CD4-positive, alpha-beta T cell treated with Interleukin-15 for 4 hours (primary cell): Measurements from ENCODE around the gene RGS8.

Experiments
- DNase-seq: peaks from one replicate; pipeline ENCODE4 v3.0.0-alpha.2; 2020; ENCODE audit warnings: low spot score

RGS8 gene

GRCh38 chr1:182671750-182672486 is 12.5 kb downstream of the RGS8 start:
- DNase-seq = no peak

GRCh38 chr1:182670032-182670749 is 14.2 kb downstream of the RGS8 start:
- DNase-seq = no peak

- DNase-seq = no peak
Observed at GRCh38 chr1:182669266-182669665, 15.1 kb downstream of the RGS8 start.

DNA sequence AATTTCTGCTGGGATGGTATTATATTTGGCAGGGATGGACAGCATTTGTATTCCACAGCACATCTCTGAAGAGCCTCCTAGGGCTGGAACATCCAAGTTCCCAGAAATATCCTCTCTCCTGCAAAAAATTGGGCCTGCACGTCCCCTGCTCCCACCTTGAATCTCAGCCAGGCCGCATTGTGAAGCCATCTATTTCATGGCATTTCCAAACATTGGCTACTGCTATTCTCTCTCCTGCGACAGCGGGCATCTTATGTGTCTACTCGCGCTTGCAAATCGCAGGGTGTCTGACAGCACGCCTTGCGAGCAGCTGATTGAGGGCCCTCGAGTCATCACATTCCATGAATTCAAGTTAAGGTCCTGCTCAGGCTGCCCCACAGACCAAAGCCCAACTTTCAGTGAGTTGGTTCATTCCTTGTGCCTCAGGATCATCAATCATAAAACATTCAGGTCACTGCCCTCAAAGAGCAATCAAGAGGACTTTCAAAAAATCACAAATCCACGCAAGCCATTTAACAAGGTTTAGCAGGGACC is 15.8 kb downstream of the RGS8 start:
- DNase-seq = no peak

DNA sequence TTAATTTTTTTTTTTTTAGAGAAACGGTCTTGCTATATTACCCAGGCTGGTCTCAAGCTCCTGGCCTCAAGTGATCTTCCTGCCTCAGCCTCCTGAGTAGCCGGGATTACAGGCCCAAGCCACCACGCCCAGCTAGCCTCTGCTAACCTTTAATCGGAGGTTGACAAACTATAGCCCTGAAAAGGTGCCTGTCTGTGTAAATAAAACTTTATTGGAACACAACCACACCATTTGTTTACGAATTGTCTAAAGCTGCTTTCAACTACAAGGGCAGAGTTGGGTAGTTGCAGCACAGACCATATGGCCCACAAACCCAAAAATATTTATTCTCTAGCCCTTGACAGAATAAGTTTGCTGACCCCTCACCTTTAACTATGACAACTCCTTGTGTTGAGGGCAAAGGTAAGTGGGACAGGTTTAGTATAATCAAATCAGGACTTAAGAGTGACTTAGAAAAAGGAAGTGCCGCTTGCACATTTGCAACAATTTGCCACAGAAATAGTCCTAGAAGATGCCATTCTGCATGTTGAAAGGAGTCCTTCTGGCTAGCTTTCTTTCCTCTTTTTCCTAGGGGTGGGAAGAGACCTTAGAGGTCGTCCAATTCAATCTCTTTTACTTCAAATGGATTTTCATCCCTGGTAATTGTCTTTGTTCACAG is 16.4 kb downstream of the RGS8 start:
- DNase-seq = no peak

DNA sequence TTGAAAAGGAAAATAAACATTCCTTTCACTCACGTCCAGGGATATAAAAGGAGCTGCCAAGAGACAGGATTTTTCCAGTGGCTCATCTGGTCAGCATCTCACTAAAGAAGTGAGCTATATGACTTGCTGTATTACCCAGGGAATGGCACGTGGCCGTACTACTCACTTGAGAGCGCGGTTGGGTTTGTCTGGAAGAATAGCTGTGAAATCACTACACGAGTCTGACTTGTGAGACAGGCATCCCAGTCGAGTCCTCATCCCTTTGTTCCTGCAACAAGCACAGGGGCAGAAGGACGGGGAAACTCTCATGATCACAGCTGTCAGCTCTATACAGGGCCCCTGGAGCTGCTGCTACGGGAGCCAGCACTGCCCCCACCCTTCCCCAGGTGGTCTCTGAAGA is 17.7 kb downstream of the RGS8 start:
- DNase-seq = no peak

GRCh38 chr1:182664296-182664695 is 20.1 kb downstream of the RGS8 start:
- DNase-seq = no peak

DNA sequence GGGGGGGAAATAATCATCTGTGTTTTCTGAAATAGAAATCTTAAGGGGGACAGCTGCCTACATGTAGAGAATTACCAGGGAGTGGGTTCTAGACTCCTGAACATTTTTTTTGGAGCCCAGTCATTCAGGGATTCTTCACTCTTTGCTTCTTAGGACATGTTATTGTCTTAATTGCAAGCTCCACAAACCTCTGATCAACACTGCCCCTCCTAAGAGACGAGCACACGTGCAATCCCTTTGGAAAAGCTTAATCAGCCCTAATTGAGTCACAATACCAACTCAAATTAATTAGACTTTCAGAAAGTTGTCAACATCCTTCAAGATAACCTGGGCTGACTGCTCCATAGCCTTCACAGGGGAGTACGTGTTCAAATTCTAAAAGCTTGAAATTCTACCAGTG is 21.4 kb downstream of the RGS8 start:
- no peak for DNase-seq

DNA sequence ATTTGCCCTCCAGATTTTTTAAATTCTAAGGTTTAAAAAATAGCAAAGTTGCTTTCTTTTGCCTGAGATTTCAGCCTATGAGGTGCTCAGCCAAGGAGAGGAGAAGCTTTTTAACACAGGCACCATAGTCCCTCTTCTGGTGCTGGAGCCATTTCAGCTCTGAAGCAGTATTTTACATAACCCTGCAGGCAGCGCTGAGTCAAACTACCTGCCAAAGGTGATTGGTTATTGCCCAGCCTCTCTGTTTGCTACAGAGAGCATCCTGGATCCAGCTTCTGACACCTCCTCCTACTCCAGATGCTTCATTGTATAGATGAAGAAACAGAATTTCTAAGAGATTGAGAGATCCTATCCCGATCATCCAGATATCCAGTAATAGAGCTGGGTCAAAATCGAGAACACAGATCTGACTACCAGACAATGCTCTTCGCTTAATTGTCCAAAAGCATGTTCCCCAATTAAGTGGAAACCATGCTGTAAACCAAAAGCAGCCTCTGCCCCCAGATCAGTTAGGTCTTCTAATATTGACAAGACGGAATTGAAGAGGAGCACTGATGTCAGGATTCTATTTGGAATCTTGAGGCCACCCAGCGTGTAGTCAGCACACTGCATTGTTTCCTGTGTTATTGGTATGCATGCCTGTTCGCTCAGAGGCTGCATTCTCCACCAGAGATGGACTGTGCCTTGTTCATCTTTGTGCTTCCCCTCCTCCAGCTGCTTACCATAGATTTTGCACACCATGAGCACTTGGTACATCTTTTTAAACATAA is 22.1 kb downstream of the RGS8 start:
- no peak for DNase-seq

DNA sequence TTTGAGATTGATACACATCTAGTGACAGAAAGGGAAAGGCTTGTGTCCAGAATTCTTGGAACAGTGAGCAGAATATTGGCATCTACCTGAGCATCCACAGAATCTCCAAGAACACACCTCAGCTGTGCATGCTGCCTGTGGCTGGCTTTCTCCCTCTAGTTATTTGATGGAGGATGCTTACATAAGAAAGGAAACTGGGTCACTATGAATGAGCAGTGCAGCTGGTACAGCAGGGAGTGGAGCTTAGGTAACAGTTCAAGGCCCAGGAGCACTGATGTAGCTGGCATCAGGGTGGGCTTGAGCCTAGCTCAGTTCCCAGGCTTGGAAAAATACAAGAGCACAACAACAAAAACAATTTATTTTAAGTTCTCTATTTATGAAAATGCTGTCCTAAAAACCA is 26.3 kb downstream of the RGS8 start:
- DNase-seq = no peak

DNA sequence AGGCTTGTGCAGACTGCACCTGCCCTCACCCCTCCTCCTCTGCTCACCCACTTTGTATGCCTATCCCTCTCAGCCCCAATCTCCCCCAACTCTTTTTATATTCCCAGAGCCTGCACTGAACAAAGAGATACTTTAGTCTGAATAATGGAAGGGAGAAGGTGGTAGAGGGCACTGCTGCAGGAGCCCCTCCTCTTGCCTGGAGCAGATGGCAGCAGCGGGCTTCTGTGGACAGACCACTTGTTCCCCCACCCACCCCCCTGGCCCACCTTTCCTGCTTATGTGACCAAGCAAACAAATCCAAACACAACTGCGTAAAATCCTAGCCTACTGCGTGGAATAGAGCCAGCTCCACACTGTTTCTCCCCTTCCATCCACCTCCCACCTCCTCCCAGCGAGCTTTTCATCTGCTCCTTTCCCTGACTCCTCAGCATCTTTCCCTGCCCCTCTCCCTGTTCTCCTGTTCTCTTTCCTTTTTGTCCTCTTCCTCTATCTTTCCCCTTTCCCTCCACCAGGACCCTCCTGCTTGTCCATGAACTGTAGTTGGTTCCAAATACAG is 27.5 kb downstream of the RGS8 start:
- DNase-seq = no peak

DNA sequence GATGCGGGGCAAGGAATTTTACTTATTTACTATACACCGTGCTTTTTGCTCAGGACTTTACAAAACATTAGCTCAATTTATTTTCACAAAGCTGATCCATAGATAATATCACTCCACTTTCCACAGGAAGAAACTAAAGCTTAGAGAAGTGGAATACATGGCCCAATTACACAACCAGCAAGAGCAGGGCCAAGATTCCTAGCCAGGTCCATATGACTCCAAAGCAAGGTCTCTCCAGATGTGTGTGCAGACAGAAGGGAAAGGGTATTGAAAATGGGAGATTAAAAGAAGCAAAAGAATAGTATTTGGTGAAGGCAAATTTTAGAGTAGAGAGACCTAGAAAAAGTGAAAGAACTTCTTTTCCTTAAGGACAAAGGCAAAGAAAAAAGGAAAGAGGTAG is 30.4 kb downstream of the RGS8 start:
- DNase-seq = no peak

DNA sequence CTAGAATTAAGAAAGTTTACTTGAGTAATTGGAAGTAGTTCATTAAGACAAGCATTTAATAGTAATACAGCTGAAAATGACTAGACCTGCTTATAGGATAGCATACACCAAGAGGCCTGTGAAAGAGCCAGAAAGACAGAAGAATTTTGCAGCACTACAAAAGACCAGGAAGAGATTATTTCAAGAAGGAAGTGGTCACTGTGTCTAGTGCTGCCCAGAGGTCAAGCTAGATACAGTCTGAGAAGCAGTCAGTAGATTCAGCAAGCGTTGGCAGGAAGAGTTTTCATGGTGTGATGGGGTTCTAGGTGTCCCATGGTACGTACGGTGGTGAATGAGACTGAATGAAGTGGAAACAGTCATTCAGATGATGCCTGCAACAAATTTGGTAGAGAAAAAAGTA is 31.5 kb downstream of the RGS8 start:
- no peak for DNase-seq

DNA sequence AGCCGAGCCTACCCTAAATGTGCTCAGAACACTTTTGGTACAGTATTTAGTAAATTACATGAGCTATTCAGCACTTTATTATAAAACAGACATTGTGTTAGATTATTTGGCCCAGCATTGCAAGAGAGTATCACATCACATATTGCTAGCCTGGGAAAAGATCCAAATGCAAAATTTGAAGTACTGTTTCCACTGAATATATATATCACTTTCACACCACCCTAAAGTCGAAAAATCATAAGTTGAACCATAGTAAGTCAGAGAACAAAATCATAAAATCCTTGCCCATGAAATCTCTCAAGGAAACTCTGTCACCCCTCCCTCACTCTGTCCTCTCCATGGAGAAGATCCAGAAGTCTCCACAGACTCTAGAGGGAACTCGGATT is 33.1 kb downstream of the RGS8 start:
- no peak for DNase-seq

GRCh38 chr1:182650678-182651338 is 33.6 kb downstream of the RGS8 start:
- DNase-seq = no peak

DNA sequence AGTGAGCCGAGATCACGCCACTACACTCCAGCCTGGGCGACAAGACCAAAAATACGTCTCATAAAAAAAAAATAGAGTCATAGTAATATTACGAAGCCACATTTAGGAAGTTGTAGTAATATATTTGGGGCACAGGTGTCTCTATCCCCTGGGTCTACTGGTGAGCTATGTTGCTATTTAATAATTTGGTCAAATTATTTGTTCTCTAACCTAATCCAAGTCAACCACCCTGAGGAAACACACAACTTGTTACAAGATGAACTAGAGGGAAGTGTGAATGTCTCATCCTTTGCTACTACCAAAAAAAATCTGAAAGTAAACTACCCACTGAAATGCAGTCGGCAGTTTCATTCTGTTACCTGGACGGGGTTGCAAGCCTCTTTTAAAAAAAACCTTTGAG is 35.3 kb downstream of the RGS8 start:
- no peak for DNase-seq

DNA sequence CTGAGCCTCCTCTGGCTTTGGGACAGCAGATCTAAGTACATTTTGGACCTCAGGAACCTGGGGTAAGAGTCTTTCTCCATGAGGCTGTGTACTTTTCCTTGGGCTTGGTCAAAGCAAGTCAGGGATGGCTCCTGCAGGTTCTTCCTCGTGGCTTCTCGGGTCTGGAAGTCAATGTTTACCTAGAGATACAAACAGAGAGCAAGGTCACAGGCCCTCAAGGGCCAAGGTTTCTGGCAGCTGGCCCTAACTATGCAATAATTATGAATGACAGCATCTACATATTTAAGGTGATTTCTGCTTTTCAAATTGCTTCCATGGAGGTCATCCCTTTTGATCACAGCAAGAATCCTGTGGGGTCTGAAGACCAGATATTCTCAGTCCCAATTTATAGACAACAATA is 37.6 kb downstream of the RGS8 start:
- no peak for DNase-seq

DNA sequence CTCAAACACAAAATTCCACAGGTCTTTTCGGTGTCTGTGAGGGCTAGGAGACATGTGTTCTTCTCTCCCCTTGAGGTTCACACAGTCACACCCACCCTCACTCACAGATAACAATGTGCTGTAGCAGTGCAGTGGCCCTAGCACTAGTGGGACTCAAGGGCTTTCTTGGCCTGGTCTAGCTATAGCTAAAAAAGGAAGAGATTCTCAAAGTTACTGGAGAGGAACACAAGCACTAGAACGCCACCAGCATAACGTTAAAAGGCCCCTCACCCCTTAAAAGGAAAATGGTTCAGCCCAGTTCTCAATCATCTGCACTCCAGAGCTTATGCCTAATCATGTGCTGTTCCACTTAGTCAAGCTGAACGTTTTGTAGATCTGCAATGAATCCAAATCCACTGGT is 39.5 kb downstream of the RGS8 start:
- no peak for DNase-seq

GRCh38 chr1:182643699-182644098 is 40.7 kb downstream of the RGS8 start:
- no peak for DNase-seq

GRCh38 chr1:182642461-182642860 is 41.9 kb downstream of the RGS8 start:
- no peak for DNase-seq

- no peak for DNase-seq
Observed at GRCh38 chr1:182641561-182641960, 42.8 kb downstream of the RGS8 start.
